Left lobe of liver (tissue), 2 donors: ENCODE results near the gene IRX1. TPM values are rescaled to one million over a fixed set of nuclear protein-coding genes. Genes with fewer than 3 reads are reported as not detected.

Experiments
- ATAC-seq: fragments of 200-7000 bp; cut with Tn5 transposase; one replicate; pipeline ENCODE4 v1.9.1; 2020; ENCODE audit warnings: mild to moderate bottlenecking, moderate library complexity
- DNase-seq: peaks from one replicate; pipeline ENCODE4 v3.0.0-alpha.2; 2020; ENCODE audit warnings: low spot score
- total RNA-seq: library from RNA; stranded (reverse); gene quantifications from one replicate; pipeline ENCODE4 v1.2.1, GENCODE V29; 2021
- donor health status: DM: no; HTN: no; CAD: no; lungs with moderate emphysema.
- donor health status: DM: no; HTN: yes; CAD: no.

IRX1 gene
- not detected for total RNA-seq

DNA sequence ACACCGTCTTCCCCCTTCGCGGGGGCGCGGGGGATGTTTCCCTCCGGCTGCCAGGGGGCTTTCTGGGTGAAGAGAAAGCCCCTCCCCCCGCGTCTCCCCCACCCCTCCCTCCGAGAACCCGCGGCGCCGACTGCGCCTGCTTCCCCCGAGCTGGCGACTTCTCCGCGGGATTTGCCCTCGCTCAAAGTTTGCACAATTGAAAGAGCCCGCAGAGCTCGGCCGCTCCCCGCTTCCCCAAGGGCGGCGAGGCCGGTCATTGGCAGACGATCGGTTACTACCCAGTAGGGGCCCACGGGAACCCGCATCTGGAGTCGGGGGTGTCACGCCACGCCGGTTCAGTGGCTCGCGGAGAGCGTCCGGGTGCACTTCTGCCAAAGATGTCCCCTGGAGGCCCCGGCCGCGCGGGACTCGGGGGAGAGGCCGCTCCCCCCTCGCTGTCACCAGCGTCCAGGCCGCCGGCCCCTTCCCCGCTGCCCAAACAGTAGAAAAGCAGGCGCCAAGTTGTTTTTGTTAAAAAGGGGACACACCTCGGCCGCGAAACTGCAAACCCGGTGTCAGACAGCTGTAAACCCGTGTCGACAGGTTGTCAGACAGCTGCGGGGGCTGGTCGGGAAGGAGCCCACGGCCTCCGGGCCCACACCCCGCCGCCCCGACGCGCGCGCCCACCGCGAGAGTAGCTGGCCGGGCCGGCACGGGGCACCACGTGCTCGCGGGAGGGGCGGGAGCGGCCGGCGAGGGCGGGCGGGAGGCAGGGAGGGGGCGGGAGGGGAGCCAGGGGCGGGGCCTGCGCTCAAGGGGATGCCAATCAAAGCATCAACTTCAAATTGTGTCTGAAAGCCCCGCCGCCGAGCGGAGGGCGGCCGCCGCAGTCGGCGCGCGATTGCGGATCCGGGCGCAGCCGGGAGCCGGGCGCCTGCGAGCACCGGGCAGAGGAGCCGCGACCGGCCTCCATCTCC is at the start of gene IRX1:
Gene IRX1, plus strand, starts transcription at position 827 of the 956 bp plus-strand sequence. CDS start 274 bp downstream, outside the sequence.
- ATAC-seq (no peak), DNase-seq (no peak)

DNA sequence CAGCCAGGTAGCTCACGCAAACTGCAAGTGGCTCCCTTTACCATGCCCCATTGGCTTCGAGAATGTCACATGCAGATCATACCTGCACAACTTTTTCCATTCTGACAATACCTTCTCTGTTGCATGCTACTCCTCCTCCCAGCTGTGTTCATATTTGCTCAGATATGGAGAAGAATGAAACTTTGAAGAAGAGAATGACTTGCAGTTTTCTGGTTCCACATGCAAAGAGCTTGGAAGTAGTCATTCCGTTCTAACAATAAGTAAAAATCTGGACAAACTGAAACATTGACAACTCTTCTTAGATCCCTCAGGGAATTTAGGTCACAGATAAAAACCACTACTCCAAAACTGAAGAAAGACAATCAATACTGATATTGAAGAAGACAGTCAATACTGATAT is 49.6 kb upstream of the IRX1 start:
- ATAC-seq = no peak

DNA sequence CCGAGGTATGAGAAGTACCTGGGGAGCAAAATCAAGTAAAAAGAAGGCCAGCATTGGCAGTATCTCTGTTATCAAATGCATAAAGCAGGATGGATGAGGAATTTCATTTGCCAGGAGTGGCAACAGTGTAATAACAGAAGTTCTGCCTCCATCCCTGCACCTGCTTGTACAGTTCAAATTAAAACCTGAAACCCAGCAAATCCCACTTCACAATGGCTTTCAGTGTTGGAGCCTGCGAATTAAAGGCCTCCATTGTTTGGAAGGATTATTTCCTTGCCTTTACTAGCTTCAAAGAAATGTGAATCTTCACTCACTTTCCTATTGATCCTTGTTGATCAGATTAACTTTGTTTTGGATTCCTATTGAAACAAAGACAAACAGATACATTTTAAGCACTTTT is 31.5 kb upstream of the IRX1 start:
- DNase-seq (no peak), ATAC-seq (no peak)

More for the DNA sequence above, 49.6 kb upstream of the IRX1 start:
- no peak for DNase-seq

DNA sequence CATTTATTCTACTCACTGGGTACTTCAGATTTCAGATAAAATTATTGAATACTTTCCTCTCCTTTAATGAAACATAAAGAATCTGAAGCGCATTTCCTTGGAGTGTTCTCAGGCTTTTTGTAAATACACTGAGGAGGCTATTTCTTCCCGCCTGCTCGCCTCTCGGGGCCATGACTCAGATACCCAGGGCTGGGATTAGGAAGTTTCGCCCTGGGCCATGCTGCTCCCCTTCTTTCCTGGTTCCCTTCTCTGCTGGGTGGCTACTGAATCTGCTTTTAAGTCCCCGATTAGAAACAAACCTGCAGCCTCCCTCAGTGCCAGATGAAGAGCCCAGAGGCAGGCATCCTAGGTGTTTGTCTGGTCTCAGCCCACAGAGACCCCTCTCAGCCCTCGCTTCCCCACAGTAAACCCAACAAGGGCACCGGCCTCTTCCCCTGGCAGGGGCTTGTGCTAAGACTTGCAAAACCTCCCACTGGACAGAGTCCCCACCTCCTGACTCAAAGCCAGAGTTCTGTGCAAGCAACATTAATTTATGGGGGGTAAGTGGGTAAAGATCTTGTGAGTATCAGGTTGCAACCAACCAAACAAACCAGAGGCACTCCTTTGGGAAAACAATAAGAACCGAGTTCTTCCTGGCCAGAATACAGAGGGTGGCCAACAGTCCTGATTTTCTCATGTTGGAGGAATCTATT is 30.7 kb upstream of the IRX1 start:
- ATAC-seq = no peak
- no peak for DNase-seq

DNA sequence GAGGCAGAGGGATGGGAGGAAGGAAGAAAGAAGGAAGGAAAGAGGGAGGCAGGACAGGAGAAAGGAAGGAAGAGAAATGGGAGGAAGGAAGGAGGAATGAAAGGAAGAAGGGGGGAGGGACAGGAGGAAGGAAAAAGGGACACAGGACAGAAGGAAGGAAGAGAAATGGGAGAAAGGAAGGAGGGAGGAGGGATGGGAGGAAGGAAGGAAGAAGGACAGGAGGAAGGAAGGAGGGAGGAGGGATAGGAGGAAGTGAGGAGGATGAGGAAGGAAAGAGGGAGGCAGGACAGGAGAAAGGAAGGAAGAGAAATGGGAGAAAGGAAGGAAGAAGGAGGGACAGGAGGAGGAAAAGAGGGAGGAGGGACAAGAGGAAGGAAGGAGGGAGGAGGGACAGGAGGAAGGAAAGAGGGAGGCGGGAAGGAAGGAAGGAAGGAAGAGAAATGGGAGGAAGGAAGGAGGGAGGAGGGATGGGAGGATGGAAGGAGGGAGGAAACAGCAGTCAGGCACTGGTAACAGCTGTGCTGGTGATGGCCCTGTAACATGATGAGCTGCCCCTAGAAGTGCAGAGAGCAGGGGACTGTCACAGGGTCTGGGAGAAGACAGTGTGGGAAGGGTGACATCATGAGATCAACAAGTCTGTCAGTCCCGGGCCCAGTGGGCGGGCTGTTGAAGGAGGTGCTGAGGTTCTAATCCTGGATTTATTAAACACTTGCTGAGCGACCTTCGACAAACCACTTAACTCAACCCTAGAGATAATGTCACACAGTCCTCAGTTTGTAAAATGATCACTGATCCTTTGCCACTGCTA is 10.7 kb upstream of the IRX1 start:
- ATAC-seq = no peak
- no peak for DNase-seq

DNA sequence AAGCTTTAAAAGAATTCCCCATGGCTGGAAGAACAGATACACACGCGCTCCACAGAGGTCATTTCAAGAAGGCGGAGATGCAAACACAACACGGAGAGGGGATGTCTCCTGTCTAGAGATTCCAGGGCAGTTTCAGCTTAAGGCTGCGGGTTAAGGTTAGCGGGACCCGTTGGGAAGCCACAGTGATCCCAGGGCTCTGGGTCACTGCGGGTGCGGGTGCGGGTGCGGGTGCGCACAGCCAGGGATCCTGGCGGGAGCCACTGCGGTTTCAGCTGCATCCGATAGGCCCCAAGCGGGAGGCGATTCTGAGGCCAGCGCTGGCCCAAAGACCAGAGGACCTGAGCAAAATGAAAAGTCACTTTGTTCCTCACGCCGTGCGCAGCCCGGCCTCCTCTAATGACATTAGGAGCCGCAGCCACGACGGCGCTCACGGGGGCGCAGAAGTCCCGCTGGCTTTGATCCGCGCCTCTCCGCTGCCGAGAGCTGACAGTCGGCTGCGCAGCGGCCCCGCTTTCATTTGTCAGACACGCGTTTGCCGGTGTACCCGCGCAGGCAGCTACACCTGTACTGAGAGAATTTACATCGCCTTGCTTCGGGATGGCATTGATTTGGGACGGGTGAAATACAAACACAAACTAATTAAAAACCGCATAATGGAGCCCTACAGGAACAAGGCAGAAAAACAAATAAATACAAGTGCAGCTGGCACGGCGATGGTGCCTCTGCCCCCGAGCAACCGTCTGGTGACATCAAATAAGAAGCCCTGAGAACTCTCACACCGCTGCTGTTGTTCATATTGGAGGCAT is 5.3 kb upstream of the IRX1 start:
- DNase-seq = no peak
- no peak for ATAC-seq

DNA sequence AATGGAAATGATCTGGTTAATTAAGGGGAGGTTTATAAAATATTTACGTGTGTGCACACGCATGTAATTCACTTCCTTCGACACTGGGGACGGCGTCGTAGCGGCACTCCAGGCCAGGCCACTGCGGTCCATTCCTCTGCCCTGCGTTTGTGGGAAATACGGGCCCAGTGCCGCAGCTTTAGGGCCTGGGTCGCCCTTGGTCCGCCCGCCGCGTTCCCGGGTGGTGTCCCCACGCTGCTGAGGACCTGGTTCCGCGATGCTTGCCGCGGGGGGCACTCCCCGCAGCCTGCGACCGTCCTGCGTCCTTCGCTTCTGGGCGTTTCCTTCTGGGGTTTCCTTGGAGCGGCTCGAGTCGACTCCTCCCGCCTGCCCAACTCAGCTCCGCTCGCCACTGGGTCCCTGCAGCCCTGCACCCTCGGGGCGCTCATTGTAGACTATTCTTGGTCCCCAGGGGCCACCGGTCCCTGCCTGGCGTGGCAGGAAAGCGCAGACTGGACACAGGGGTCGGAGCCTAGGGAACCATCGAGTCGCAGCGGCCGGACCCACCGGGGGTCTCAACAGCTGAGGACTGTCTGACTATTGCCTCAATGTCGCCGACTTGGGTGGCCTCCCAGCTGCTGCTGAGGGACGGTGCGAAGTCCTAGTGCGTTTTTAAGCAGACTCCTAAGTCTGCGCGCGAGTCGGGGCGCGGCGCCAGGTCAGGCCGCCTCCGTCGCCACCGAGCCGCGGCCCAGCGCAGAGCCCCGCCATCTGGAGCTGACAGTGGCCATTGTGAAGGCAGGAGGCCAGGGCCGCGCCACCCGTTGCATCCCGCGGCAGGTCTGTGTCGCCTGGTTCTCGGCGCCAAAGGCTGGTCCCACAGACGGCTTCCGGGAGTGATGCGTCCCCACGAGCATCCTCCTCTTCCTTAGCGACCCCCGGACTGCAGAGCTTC is 4.4 kb upstream of the IRX1 start:
- DNase-seq (no peak), ATAC-seq (no peak)

DNA sequence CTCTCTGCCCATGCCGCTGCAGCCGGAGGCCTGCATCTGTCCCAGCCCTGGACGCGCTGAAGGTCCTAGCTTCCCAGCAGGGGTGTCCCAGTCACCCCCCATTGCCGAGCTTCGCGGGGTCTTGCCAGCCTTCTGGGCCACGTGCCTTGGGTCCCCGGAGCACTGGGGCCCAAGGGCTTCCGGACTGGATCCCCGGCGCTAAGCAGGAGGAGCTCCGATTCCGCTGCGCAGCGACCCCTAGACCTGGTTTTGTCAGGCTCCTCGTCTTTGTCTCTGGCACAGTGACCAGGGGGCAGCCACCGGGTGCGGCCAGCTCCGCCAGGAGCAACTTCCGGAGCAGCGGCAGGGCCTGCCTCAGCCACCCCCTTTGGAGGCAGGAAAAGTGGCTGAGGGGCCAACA is 3.3 kb upstream of the IRX1 start:
- DNase-seq (no peak), ATAC-seq (no peak)

DNA sequence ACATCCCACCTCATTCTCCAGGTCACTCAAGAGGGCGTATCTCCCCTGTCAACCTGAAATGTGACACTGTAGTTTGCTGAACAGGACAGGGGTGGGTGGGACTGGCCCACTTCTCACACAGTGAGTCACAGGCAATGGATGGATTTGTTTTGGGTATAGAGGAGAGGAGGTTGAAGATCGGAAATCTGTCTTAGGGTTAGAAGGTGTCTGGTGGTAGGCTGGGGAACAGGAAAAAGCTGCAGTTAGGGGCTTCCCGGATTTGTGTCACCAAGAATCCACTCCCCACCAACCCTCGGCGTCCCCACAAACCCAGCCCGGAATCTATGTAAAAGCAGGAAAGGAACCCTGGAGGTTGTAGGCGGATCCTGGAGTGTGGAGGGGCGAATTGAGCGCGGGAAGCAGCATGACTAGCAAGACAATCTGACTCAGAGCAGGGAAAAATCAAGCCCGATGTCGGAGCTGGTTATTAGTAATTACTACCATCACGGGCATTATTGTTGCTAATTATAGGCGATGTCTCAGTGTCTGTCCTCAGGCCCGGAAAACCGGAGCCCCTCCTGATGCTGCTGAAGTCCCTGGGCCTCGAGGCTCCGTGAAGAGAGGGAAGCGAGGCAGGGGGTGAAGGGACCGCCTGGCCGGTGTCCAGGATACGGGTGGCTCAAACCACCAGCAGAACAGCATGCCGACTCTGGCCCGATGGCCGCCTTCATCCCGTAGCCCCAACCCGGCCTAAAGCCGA is 1.7 kb upstream of the IRX1 start:
- DNase-seq (no peak), ATAC-seq (no peak)

DNA sequence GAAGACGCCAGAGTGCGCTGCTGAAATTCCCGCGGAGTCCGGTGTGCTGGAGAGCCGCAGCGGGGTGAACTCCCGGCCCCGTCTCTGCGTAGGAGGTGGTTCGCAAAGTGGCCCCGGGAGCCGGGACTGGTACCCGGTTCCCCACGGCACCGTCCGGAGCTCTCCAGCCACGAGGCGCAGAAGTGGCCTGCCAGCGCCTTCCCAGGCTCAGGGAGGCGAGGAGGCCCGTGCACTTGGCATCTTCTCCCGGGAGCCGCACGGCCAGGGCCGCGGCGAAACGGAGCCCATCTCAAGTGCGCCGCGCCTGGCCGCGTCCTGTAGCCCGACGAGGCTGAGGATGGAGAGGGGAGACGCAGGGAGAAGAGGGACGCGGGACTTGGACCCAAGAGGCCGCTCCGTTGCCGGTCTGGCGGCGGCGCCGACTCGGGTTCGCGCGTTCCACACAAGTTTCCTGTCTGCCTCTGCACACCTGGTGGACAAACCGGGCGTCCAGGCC is 1.1 kb upstream of the IRX1 start:
- DNase-seq (no peak), ATAC-seq (no peak)

DNA sequence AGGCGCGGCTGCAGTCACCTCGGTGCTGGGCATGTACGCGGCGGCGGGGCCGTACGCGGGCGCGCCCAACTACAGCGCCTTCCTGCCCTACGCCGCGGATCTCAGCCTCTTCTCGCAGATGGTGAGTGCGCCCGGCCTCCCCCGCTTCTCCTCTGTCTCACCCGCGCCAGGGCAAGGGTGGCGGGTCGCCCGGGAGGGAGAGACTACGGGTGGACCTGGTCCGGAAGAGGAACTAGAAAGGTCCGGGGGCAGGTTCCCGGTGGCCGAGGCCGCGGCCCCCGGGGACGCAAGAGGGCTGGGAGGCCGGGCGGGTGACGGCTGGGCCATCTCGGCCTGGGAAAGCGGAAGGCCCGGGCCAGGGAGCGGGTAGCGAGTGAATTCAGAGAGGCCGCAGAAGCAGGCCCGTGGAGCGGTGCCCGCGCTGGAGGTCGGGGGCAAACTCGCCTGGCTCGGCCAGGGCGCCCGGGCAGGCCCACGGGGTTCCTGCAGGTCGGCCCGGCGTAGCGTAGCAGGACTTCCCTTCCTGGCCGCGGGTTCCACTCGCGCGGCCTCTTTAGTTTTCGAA is 711 bp downstream of the IRX1 start:
- DNase-seq = no peak
- no peak for ATAC-seq

DNA sequence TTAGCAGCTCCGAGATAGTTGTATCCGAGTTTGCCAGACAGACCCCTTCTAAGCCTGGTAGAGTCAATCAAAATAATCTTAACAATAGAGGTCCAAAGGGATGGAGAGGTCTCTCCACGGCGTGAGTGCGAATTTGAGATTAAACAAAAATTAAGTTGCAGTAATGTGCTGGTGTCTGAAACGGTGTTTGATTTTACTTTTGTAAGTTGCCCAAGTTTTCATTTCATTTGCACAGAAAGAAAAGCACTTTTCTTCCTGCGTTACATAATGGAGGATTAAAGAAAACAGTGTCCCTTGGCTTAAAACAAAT is 1.2 kb downstream of the IRX1 start:
- ATAC-seq (no peak), DNase-seq (no peak)

DNA sequence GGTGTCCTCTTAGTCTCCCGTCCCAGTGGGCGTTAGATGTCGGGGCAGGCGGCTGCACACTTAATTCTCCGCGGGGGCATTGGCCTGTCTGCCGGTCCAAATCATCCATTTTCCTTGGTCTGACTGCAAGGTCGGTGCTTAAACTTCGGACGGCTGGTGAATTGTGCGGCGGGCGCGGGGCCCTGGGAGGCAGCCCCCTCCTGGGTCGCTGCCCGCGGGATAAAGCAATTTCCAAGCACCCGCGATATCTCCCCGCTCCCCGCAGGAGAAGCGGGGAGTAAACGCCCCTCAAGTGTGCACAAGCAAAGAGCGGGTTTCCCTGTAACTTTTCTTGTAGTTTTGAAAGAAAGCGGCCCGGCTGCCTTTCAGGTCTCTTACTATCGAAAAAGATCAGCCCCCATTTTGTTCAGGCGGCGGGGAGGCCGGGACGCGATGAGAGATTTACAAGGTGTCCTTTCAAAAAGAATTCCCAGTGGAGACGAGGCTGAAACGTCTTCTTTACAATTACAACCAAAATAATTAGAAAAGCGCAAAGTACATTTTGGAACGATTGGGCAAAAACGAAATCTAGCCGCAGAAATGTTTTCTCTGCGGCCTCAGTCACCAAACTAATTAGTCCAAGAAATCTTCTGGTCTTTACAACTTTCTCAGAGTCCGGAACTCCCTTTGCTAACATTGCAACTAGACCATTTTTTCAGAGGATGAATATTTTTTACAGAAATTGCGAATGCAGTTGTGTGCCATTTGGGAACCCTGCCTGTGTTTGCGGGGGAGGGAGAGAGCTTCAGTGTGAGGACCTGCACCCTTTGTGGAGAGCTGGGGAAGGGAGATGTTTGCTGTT is 1.8 kb downstream of the IRX1 start:
- ATAC-seq (no peak), DNase-seq (no peak)

DNA sequence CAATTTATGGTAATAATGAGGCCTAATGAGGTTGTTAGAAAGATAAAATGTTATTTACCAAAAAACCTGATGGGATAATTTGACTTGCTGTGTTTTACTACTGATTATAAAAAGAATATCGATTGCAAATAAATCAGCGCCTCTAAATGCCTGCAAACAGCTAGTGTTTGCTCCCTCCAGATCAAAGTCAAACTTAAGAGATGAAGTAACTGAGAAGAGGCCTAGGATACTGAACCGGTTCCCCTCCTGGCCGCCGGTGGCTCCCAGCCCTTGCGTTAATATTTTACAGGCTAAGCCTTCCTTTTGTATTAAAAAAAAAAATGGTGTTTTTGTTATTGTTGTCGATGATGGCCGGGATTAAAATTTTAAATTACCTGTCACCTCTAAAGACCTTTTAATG is 2.6 kb downstream of the IRX1 start:
- ATAC-seq (no peak), DNase-seq (no peak)

DNA sequence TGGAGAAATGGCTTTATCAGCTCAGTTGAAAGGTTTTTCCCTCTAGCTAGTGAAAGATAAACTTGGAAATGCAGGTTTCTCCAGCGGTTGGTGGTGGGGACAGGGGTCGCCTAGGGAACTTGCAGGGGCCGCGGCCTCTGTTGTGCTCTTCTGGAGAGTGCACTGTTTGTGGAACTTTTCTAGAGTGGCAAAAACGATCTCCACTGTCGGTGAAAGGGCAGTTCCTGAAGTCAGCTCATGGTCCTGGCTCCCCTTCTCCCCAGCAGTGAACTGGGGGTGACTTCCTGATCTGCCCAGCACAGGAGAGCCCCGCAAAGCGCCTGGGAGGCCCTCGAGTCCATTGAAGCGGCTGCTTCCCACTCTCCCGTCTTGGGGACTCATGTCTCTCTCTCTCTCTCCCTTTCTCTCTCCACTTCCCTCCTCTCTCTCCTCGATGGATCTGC is 3.2 kb downstream of the IRX1 start:
- ATAC-seq (no peak), DNase-seq (no peak)

DNA sequence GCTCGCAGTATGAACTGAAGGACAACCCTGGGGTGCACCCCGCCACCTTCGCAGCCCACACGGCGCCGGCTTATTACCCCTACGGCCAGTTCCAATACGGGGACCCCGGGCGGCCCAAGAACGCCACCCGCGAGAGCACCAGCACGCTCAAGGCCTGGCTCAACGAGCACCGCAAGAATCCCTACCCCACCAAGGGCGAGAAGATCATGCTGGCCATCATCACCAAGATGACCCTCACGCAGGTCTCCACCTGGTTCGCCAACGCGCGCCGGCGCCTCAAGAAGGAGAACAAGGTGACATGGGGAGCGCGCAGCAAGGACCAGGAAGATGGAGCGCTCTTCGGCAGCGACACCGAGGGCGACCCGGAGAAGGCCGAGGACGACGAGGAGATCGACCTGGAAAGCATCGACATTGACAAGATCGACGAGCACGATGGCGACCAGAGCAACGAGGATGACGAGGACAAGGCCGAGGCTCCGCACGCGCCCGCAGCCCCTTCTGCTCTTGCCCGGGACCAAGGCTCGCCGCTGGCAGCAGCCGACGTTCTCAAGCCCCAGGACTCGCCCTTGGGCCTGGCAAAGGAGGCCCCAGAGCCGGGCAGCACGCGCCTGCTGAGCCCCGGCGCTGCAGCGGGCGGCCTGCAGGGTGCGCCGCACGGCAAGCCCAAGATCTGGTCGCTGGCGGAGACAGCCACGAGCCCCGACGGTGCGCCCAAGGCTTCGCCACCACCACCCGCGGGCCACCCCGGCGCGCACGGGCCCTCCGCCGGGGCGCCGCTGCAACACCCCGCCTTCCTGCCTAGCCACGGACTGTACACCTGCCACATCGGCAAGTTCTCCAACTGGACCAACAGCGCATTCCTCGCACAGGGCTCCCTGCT is 3.8 kb downstream of the IRX1 start:
- ATAC-seq (no peak), DNase-seq (no peak)
